ENCODE measurements around the gene CHRDL2. TPM values are rescaled to one million over a fixed set of nuclear protein-coding genes. Genes with fewer than 3 reads are reported as not detected.
"Not testable (repeated sequence)": the region's sequence is repeated elsewhere in the genome, so short reads cannot be mapped to it uniquely, and the experiment has no call there.

Gene CHRDL2
- not detected for total RNA-seq

DNA sequence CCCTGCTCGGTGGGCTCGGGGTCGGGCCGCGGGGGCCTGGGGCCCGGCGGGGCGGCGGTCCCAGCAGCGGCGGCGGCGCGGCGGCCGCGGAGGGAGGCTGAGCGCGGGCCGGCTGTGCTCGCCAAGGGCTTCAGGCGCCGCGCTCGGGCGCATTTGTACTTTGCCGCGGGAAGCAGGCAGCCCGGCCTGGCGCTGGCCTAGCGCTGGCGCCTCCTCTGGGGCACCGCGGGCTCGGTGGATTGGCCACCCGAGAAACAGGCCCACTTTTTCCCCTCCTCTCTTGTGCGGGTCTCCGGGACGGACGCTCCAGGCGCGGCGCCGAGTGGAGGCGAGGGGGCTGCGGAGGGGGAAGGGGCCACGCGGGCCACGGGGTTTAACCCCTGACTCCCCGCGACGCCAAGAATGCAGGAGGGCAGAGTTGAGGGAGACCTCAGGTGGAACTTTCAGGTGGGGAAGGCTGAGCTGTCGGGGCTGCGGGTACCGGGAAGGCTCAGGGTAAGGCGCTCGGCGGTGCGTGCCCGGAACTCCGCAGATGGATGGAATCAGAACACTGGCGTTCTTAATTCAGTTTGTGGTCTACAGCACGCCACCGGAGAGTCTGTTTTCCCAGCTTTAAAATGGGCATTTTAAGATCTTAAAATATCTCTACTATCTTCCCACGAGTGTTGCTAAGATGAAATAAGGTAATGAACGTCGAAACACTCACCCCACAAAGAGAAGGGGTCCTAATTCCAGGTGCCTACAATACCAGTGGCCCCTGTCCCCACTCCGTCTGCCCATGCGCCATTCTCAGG lies at the start of gene CHRDL2:
Gene CHRDL2, minus strand, starts transcription at position 126 of the 794 bp plus-strand sequence. CDS start 538 bp downstream, outside the sequence.
- no peak for DNase-seq (ENCODE audit: low read depth in 2 of 3, low spot score in 2 of 3)

DNA sequence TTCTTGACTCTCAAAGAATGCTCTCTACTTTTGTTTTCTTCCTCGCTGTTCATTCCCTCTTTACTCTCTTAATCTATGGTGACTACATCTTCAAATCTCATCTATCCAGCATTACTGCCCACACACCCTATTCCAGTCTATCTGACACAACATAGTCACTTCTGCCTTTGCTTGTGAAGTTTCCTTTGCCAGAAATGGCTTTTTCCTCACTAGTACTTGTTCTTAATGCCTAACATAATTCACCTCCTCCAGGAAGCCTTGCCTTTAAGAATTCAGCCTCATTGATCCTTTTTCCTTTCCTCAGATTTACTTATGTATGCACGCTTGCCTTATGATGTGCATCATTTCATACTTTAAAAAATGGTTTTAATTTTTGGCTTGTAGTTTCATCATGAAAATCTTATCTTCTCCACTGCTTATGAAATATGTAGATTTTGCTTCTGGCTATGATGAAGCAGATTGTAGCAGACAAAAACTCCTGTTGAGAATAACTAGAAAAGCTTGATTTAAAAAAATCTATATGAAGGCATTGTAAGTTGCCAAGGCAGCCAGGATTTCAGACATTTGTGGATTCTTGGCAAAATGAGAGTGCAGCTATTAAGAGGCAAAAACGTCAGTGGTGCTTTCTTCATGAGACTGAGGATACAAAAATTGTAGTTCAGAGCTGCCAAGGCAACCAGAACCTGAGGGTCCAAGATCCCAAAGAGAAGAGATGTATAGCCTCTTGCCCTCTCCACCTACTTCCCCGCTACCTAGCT lies 49.2 kb upstream of the CHRDL2 start:
- DNase-seq (ENCODE audit: low read depth in 2 of 3, low spot score in 2 of 3) = no peak

DNA sequence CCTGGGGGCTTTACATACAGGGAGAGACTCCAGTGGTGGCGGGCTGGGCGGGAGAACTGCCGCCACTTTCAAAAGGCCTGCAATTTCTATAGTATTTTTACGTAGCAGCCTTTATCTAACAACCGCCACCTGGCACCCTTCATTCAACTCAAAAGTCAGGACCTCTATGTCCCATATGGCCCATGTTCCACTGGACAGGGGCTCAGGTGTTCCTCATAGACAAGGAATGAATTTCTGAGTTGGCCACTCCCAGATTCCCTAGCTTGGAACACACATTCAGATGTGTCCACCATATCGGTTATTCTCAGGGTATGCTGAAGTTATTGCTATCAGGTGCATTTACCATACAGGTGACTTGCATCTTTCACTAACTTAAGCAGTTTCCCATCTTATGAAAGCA lies 47.4 kb upstream of the CHRDL2 start:
- no peak for DNase-seq (ENCODE audit: low read depth in 2 of 3, low spot score in 2 of 3)

- no peak for DNase-seq (ENCODE audit: low read depth in 2 of 3, low spot score in 2 of 3)
Observed at GRCh38 chr11:74777877-74778276, 46.7 kb upstream of the CHRDL2 start.

DNA sequence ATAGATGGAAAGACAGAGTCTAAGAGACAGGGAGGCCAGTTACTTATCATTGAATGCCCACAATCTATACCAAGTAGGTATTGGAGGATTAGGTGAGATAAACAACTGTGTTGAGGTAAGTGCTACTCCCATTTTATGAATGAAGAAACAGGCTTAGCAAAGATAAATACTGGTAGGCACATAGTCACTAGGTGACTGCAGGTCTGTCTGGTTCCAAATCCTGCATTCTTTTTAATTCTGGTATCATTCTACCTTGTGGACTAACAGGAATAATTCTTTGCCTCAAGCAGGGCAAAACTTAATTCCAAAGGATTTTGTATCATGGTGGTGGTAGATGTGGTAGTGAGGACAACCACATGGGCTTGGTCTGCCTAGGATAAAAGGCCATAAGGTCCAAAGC lies 45.8 kb upstream of the CHRDL2 start:
- DNase-seq (ENCODE audit: low read depth in 2 of 3, low spot score in 2 of 3) = no peak

DNA sequence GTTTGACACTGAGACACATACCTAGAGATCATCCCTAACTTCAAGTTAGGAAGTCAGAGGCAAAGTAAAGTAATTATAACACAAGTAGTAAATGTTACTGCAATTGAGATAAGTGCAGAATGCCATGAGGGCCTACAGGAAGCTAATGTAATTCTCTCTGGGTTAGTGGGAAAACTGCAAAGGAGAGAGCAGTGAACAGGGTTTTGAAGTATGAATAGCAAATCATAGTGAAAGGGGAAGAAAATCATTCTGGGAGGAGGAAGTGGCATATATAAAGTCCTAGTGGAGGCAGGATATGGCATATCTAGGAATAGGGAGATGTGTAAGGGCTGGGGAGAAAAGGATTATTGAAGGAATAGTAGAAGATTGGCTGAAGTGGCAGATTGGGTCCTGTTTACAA lies 45.3 kb upstream of the CHRDL2 start:
- no peak for DNase-seq (ENCODE audit: low read depth in 2 of 3, low spot score in 2 of 3)

DNA sequence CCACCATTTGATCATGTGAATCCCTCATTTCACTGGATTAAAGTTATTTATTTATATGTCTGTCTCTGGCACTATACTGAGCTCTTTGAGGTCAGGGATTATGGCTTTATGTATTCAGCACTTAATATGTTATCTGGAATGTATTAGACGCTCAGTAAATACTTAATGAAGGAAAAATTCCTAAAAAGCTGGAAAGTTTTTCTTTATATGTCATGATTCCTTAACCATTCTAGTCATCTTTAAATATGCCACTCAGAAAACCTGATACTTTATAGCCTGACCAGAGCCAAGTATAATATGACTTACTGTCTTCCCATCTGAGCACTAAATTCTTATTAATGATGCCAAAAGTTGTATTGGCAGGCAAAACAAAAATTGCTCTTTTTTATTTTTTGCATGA lies 44.5 kb upstream of the CHRDL2 start:
- no peak for DNase-seq (ENCODE audit: low read depth in 2 of 3, low spot score in 2 of 3)

DNA sequence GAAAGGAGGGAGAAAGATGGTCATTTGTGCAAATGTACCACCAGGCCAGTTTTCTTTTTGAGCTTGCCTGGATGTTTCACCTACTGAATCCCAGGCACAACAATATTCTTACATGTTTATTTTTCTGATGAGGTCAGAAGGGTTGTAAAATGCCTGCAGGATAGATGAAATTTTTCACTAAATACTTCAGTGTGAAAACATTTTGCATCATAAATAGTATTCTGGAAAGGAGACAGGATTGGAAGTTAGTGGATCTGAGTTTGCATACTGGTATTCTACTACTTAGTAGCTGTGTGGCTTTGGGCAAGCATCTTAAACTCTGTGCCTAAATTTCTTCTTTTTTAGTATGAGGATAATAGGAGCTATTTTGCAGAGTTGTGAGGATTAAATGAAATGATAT lies 42.2 kb upstream of the CHRDL2 start:
- DNase-seq (ENCODE audit: low read depth in 2 of 3, low spot score in 2 of 3) = no peak

- no peak for DNase-seq (ENCODE audit: low read depth in 2 of 3, low spot score in 2 of 3)
Observed at GRCh38 chr11:74771139-74771538, 39.9 kb upstream of the CHRDL2 start.

- DNase-seq (ENCODE audit: low read depth in 2 of 3, low spot score in 2 of 3) = peak in 2 of 3 donors; percentile 29 to 49
Observed at GRCh38 chr11:74770456-74770855, 39.2 kb upstream of the CHRDL2 start.

GRCh38 chr11:74769055-74769707 lies 38.0 kb upstream of the CHRDL2 start:
- no peak for DNase-seq (ENCODE audit: low read depth in 2 of 3, low spot score in 2 of 3)

DNA sequence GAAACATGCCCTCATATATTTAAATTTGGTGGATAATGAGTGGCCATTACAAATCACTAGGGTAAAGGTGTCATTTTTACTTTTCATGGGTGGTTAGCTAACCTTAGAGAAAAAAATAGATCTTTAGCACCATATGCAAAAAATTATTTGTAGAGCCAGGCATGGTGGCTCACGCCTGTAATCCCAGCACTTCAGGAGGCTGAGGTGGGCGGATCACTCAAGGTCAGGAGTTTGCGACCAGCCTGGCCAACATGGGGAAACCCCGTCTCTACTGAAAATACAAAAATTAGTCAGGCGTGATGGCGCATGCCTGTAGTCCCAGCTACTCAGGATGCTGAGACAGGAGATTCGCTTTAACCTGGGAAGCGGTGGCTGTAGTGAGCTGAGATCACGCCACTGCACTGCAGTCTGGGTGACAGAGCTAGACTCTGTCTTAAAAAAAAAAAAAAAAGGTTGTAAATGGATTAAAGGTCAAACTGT lies 37.0 kb upstream of the CHRDL2 start:
- not testable (repeated sequence) for DNase-seq (ENCODE audit: low read depth in 2 of 3, low spot score in 2 of 3)

- no peak for DNase-seq (ENCODE audit: low read depth in 2 of 3, low spot score in 2 of 3)
Observed at GRCh38 chr11:74766905-74767304, 35.7 kb upstream of the CHRDL2 start.

DNA sequence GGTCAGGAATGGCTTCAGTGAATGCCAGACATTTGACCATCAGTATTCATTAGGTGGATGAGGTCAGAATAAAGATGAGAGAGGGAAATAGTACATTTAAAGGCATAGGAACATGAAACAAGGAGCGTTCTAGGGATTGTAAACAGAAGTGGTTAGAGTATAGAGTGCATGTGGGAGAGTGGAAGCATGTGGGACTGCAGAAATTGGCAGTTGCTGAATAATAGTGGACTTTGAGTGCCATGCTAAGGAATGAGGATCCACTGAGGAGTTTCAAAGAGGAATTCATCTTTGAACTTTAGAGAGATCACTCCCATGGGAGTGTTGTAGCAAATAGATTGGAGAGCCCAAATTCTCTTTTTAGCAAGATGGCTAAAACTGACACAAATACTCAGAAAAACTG lies 25.3 kb upstream of the CHRDL2 start:
- no peak for DNase-seq (ENCODE audit: low read depth in 2 of 3, low spot score in 2 of 3)

- no peak for DNase-seq (ENCODE audit: low read depth in 2 of 3, low spot score in 2 of 3)
Observed at GRCh38 chr11:74755395-74755995, 24.3 kb upstream of the CHRDL2 start.

GRCh38 chr11:74754507-74755252 lies 23.5 kb upstream of the CHRDL2 start:
- no peak for DNase-seq (ENCODE audit: low read depth in 2 of 3, low spot score in 2 of 3)

DNA sequence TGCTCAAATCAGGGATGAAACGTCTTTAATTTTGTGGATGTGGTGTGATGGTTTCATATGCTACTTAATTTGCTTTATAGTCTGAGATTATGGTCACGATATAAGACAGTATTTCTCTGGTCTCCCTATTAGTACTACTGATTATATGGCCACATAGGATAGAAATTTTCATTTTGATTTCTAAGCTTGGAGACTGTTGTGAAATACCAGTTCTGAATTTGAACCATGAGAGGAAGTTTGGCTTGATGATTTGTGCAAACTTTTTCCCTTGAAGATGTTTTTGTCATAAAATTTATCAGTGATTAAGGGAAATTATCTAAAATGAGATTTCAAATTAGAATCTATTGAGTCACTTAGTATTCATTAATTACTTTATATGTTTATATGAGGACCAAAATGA lies 20.1 kb upstream of the CHRDL2 start:
- DNase-seq (ENCODE audit: low read depth in 2 of 3, low spot score in 2 of 3) = no peak

DNA sequence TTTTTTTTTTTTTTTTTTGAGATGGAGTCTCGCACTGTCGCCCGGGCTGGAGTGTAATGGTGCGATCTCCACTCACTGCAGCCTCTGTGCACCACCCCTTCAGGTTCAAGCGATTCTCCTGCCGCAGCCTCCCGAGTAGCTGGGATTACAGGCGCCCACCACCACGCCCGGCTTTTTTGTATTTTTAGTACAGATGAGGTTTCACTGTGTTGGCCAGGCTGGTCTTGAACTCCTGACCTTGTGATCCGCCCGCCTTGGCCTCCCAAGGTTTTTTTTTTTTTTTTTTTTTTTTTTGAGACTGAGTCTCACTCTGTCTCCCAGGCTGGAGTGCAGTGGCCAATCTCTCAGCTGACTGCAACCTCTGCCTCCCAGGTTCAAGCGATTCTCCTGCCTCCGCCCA lies 19.4 kb upstream of the CHRDL2 start:
- DNase-seq (ENCODE audit: low read depth in 2 of 3, low spot score in 2 of 3) = not testable (repeated sequence)

DNA sequence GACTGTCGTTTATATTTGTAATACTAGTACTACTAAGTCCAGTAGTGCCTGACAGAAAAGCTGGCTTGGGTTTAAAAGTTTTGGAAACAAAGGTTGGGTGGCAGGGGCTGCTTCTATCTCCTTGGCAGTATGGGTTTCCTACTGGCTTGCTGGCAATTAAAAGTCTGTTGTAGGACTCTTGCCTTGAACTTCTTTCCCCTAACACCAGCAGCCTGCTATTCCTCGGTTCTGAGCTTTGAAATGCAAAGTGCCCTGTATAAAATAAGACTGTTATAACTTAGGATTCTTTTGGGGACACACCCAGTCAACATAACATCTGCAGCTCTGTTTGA lies 18.7 kb upstream of the CHRDL2 start:
- DNase-seq (ENCODE audit: low read depth in 2 of 3, low spot score in 2 of 3) = no peak

All from hematopoietic multipotent progenitor cell (in vitro differentiated cells).